Fibroblast of the conjunctiva (primary cell): ENCODE data around the gene NAGA.

ENCODE experiments used
- DNase-seq: peaks from one replicate; pipeline ENCODE4 v3.0.0-alpha.2; 2010; ENCODE audit warnings: low read depth

Gene NAGA

DNA sequence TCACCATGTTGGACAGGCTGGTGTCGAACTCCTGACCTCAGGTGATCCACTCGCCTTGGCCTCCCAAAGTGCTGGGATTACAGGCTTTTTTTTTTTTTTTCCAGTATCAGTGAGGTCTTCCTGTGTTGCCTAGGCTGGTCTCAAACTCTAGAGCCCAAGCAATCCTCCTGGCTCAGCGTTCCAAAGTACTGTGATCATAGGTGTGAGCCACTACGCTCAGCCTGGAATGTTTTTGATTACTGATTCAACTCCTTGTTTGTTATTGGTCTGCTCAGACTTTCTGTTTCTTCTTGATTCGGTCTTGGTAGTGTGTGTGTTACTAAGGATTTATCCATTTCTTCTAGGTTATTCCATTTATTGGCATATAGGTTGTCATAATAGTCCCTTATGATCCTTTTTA lies 31.3 kb downstream of the NAGA start:
- DNase-seq, result no peak

DNA sequence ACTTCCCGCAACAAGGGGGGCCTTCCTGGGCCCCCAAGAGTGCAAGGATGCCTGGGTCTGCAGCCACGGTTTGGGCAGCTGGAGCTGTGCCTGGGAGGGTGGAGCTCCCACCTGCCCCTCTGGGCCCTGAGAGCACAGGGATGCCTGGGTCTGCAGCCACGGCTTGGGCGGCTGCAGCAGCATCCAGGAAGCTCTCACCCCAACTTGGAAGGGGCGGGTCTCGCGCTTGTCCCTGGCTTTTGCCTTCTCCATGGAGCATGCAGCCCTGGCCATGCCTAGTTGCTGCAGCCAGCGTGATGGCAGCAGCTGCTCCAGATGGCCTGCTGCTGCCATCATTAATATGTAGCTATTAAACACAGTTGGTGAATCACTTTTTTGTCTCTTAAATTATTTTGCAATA lies 35.4 kb downstream of the NAGA start:
- no peak for DNase-seq

DNA sequence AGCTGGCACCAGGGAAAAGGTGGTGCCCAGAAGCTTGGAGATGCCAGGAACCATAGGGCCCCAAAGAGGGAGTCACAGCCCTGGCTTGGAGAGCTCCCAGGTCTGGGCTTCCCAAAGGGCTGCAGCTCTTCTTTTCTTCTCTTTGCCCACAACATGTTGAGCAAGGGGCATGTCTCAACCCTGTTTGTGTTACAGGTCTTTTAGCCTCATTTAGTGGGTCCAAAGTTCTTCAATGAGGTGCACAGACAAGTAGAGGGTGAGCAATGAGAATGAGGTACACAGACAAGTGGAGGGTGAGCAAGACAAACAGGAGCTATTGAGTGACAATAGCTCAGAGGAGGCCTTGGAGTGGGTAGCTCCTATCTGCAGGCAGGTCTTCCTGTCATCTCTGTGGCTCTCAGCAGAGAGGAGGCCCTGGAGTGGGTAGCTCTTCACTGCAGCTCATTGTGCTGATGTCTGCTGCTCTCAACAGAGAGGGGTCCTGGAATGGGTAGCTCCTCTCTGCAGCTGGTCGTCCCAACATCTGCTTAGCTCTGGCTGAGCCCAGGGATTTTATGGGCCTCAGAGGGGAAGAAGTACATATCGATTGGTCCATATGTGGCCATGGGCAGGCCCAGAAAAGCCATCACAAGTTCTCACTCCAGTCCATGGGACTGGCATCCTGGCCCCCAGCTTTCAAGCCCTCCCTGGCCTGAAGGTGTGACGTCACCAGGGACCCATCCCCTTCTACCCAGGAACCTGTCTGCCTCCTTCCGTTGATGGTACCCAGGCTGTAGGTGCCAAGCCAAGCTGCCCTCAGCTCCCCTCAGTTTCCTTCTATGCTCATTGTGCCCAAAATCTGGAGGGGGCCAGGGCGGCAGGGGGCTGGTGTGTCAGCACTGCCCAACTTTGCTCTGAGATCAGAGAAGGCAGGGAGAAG lies 37.1 kb downstream of the NAGA start:
- no peak for DNase-seq

- DNase-seq, result no peak
These were observed 43.9 kb downstream of the NAGA start for GRCh38 chr22:42026705-42027104.

DNA sequence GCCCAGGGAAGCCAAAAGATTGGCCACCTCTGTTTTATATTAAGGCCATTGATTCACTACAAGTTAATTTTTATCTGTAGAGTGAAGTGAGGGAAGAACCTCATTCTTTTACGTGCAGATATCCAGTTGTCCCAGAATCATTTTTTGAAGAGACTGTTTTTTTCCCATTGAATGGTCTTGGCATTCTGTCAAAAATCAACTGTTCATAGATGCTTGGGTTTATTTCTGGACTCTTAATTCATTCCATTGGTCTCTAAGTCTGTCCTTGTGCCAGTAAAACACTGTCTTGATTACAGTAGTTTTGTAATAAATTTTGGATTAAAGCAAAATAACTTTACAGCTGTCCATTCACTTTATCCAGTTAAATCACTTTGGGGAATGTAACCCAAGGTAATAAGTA lies 45.2 kb downstream of the NAGA start:
- no peak for DNase-seq

DNA sequence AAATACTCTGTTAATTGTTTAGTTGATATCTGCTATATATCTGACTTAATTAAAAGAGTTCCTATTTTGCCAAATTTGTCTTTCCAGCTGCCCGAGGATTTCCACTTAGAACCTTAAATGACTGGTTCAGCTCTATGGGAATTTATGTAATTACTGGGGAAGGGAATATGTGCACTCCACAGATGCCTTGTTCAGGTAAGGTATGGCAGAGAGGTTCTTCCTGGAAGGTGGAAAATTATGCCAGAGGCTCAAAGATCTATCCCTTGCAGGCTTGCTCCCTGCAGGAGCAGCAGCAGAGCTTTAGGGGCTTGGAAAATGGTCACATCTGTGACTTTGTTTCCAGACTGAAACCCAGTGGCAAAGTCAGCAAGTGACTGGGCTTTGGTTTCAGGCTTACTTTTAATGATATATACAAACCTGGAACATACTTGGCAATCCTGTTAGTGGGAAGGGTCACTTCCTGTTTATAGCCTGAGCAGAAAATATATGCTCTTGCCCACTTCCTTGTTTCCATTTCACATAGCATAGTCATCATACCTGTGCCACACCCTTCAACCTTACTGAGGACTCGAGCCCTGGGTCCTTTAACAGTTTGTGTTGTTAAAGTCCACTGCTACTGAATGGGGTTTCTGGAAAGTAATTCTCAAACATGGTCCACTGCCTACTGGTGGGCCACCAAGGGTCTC lies 48.3 kb downstream of the NAGA start:
- DNase-seq, result no peak

GRCh38 chr22:42021571-42021970 lies 49.0 kb downstream of the NAGA start:
- DNase-seq, result no peak

GRCh38 chr22:42018224-42018623 lies 52.4 kb downstream of the NAGA start:
- DNase-seq, result no peak

GRCh38 chr22:42016111-42016510 lies 54.5 kb downstream of the NAGA start:
- DNase-seq, result no peak

DNA sequence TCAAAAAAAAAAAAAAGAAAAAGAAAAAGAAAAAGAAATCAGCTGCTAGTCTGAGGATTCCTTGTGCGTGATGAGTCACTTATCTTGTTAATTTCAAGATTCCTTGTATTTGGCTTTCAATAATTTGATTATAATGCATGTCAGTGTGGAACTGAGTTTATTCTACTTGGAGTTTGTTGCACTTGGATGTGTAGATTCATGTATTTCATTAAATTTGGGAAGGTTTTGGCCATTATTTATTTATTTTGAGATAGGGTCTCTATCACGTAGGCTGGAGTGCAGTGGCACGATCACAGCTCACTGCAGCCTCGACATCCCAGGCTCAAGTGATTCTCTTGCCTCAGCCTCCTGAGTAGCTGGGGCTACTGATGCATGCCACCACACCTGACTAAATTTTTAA lies 57.2 kb downstream of the NAGA start:
- no peak for DNase-seq

- DNase-seq, result no peak
These were observed 59.8 kb downstream of the NAGA start for GRCh38 chr22:42010778-42011177.
